PC-9 (cell line): ENCODE results near the gene DRC3. TPM values are rescaled to one million over a fixed set of nuclear protein-coding genes. Genes with fewer than 3 reads are reported as not detected.

Experiments used
- BruUV-seq: library from RNA; stranded (reverse); fragments of 400-500 nt; replicated peaks from 2 replicates; lab custom pipeline; 2021; lab: Mats Ljungman, UMichigan
- CTCF ChIA-PET: fragments of 300-600 bp; sonication (Branson Sonifier 250); formaldehyde crosslinking; loops from one replicate; lab custom pipeline; 2022; ENCODE audit warnings: antibody characterized with exemption; lab: Charles Lee
- POLR2A ChIA-PET: fragments of 300-600 bp; sonication (Branson Sonifier 250); formaldehyde crosslinking; loops from one replicate; lab custom pipeline; 2022; ENCODE audit warnings: antibody characterized with exemption; ENCODE audit not compliant: unreplicated experiment; lab: Charles Lee
- DNase-seq, 2 experiments: peaks; one replicate each; pipeline versions ENCODE4 v3.0.0 to v3.0.0-alpha.2; 2015 to 2022; ENCODE audit warnings: mixed read lengths in 1 of 2
- H2AFZ ChIP-seq: fragments of 200-600 bp; sonication (generic); 2 replicates; pipeline ENCODE4 v1.8.1; 2017; ENCODE audit warnings: antibody characterized with exemption
- H3F3A ChIP-seq: fragments of 200-600 bp; sonication (generic); 2 replicates; pipeline ENCODE4 v1.8.1; 2017; ENCODE audit warnings: antibody characterized with exemption, mild to moderate bottlenecking, low read depth; ENCODE audit not compliant: insufficient read depth
- H3K27ac ChIP-seq: fragments of 200-600 bp; sonication (generic); 2 replicates; pipeline ENCODE4 v1.6.1; 2016; ENCODE audit warnings: mixed run types
- H3K27me3 ChIP-seq: fragments of 200-600 bp; sonication (generic); 2 replicates; pipeline ENCODE4 v1.6.1; 2016; ENCODE audit warnings: low read depth, mixed run types; ENCODE audit not compliant: insufficient read depth
- H3K36me3 ChIP-seq: fragments of 200-600 bp; sonication (generic); 2 replicates; pipeline ENCODE4 v1.6.1; 2016; ENCODE audit warnings: low read depth, mixed run types
- H3K4me1 ChIP-seq: fragments of 200-600 bp; sonication (generic); replicated peaks from 2 replicates; pipeline ENCODE4 v1.6.1; 2016; ENCODE audit warnings: mixed run types; ENCODE audit not compliant: insufficient read depth
- H3K4me2 ChIP-seq: fragments of 200-600 bp; sonication (generic); 2 replicates; pipeline ENCODE4 v1.6.1; 2017; ENCODE audit warnings: mixed run types
- H3K4me3 ChIP-seq: fragments of 200-600 bp; sonication (generic); 2 replicates; pipeline ENCODE4 v1.6.1; 2016; ENCODE audit warnings: mixed run types
- H3K79me2 ChIP-seq: fragments of 200-600 bp; sonication (generic); 2 replicates; pipeline ENCODE4 v1.6.1; 2017; ENCODE audit warnings: low read depth, mixed run types
- H3K9me2 ChIP-seq: fragments of 200-600 bp; sonication (generic); 2 replicates; pipeline ENCODE4 v1.8.1; 2017; ENCODE audit warnings: mild to moderate bottlenecking; ENCODE audit not compliant: insufficient read depth
- H3K9me3 ChIP-seq: fragments of 200-600 bp; sonication (generic); 2 replicates; pipeline ENCODE4 v1.8.1; 2016; ENCODE audit warnings: low read depth; ENCODE audit not compliant: insufficient read depth
- H4K20me1 ChIP-seq: fragments of 200-600 bp; sonication (generic); 2 replicates; pipeline ENCODE4 v1.8.1; 2017; ENCODE audit not compliant: insufficient read depth
- EZH2 ChIP-seq: fragments of 200-600 bp; sonication (generic); IDR thresholded peaks from 2 replicates; pipeline ENCODE4 v1.8.0; 2017; ENCODE audit warnings: antibody characterized with exemption, low read depth
- intact Hi-C: fragments of 100-400 bp; cut with micrococcal nuclease; formaldehyde crosslinking; loops from one replicate; pipeline ENCODE4 v1.10.0; 2022; ENCODE audit not compliant: unreplicated experiment
- total RNA-seq: library from RNA; stranded (reverse); gene quantifications from 2 replicates; pipeline ENCODE4 v1.2.3, GENCODE V29; 2021
- TF ChIP-seq, protein P1 (sequence below): fragments of 200-600 bp; sonication (generic); conservative IDR thresholded peaks from 2 replicates; pipeline ENCODE4 v1.6.1; 2017; ENCODE audit warnings: mixed run types, antibody characterized with exemption, mild to moderate bottlenecking, moderate library complexity

Gene DRC3
- total RNA-seq, 1 experiment from 2014 or later = 15.2 TPM

- Histone ChIP-seq H3K27ac (peak overlapping the region; percentile 87; the same call in 1 of the 2 replicates), H3K27me3 (no peaks in the 10 kb centered on the region), H4K20me1 (no peaks in the 10 kb centered on the region), H3K9me2 (no peaks in the 10 kb centered on the region), H3K4me2 (peak overlapping the region; percentile 67), H3F3A (peaks cover 26% of the 10 kb centered on the region), H3K4me1 (peaks cover 31% of the 10 kb centered on the region), H3K4me3 (no peak overlapping the region), H3K9me3 (no peaks in the 10 kb centered on the region), H3K36me3 (no peaks in the 10 kb centered on the region), H3K79me2 (no peaks in the 10 kb centered on the region), H2AFZ (no peak overlapping the region)
- intact Hi-C loops = loop anchor here (2.0 to 5.0 kb wide), 2 partner anchors 19 to 43 kb away; no protein-coding TSS in a partner anchor
- DNase-seq = no peak
- CTCF ChIA-PET = no interaction called here
- no peak for TF ChIP-seq EZH2
- TF ChIP-seq, protein P1, sequence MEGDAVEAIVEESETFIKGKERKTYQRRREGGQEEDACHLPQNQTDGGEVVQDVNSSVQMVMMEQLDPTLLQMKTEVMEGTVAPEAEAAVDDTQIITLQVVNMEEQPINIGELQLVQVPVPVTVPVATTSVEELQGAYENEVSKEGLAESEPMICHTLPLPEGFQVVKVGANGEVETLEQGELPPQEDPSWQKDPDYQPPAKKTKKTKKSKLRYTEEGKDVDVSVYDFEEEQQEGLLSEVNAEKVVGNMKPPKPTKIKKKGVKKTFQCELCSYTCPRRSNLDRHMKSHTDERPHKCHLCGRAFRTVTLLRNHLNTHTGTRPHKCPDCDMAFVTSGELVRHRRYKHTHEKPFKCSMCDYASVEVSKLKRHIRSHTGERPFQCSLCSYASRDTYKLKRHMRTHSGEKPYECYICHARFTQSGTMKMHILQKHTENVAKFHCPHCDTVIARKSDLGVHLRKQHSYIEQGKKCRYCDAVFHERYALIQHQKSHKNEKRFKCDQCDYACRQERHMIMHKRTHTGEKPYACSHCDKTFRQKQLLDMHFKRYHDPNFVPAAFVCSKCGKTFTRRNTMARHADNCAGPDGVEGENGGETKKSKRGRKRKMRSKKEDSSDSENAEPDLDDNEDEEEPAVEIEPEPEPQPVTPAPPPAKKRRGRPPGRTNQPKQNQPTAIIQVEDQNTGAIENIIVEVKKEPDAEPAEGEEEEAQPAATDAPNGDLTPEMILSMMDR = no peak
- BruUV-seq = no TSS peak
- POLR2A ChIA-PET = no interaction called here
These were observed 17.0 kb downstream of the DRC3 start for GRCh38 chr17:17989618-17990017.

- no peaks in the 10 kb centered on the region for H3K9me2 ChIP-seq
- TF ChIP-seq, protein P1 = no peak
- no peak for TF ChIP-seq EZH2
- H4K20me1 ChIP-seq = no peaks in the 10 kb centered on the region
- TSS peak; percentile 91 for BruUV-seq
- ChIA-PET CTCF (no interaction called here), POLR2A (no interaction called here)
- no peaks in the 10 kb centered on the region for H3K9me3 ChIP-seq
- H3K79me2 ChIP-seq = no peaks in the 10 kb centered on the region
- H3K4me1 ChIP-seq = peaks cover 31% of the 10 kb centered on the region
- no peak overlapping the region for H2AFZ ChIP-seq
- peak; percentile 85 to 88 for DNase-seq
- H3K4me3 ChIP-seq = no peak overlapping the region
- peaks cover 26% of the 10 kb centered on the region for H3F3A ChIP-seq
- peak overlapping the region; percentile 67 for H3K4me2 ChIP-seq
- H3K27ac ChIP-seq = peak overlapping the region; percentile 87
- H3K27me3 ChIP-seq = no peaks in the 10 kb centered on the region
- intact Hi-C loops = loop anchor here (2.0 to 5.0 kb wide), 2 partner anchors 19 to 42 kb away; no protein-coding TSS in a partner anchor
- H3K36me3 ChIP-seq = no peaks in the 10 kb centered on the region
These were observed 17.6 kb downstream of the DRC3 start for GRCh38 chr17:17990282-17990681.

GRCh38 chr17:17993366-17993765 is 20.7 kb downstream of the DRC3 start:
- intact Hi-C loops = loop anchor here (5.0 kb wide), 1 partner anchor 39 kb away; no protein-coding TSS in a partner anchor
- H3K36me3 ChIP-seq = no peaks in the 10 kb centered on the region
- TF ChIP-seq, protein P1 = no peak
- peaks cover 26% of the 10 kb centered on the region for H3F3A ChIP-seq
- CTCF ChIA-PET = no interaction called here
- H3K27ac ChIP-seq = no peak overlapping the region
- POLR2A ChIA-PET = no interaction called here
- DNase-seq = no peak
- no peaks in the 10 kb centered on the region for H3K27me3 ChIP-seq
- no peak overlapping the region for H3K4me3 ChIP-seq
- BruUV-seq = no TSS peak
- no peaks in the 10 kb centered on the region for H3K79me2 ChIP-seq
- no peaks in the 10 kb centered on the region for H3K9me2 ChIP-seq
- no peaks in the 10 kb centered on the region for H4K20me1 ChIP-seq
- H3K4me2 ChIP-seq = no peak overlapping the region
- peaks cover 31% of the 10 kb centered on the region for H3K4me1 ChIP-seq
- no peaks in the 10 kb centered on the region for H3K9me3 ChIP-seq
- no peak overlapping the region for H2AFZ ChIP-seq
